Measurements from ENCODE around the gene PSD2.

Gene PSD2

GRCh38 chr5:139763280-139763929 is 32.2 kb upstream of the PSD2 start:
- no peak for DNase-seq (ENCODE audit: low read depth)

DNA sequence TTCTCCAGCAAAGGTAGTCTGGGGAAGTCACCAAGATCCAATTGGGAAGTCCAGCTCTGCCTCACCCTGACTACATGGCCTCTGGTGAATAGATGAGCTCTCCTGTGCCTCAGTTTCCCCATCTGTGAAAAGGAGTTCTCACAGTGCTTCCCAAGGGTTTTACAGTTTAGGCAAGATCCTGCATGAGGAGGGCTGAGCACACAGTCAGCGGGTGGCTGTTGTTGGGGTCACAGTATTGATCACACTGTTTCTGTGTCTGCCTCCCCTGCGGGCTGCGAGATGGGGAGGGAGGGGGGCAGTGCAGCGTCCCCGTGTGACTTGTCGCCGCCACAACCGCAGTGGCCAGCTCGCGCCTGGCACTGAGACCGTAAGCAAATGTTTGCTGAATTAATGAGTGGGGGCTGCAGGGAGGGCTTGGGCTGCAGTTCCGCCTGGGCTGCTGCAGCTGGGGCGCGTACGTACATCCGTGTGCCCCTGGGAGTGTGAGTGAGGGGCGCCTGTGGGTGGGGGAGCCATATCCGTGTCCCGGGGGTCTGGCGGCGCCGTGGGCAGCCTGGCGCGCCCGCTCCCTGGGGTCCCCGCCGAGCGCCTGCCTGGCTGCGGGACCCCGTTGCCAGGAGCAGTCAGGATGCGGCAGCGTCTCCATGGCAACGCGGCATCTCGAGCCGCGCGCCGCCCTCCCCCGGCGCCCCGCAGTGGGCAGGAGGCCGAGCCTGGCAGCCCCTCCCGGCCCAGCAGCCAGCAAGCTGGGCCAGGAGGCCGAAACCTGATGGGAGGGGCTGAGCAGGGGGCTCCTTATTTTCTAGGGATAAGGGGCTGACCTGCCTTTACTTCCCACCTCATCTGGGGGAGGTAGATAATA is 31.4 kb upstream of the PSD2 start:
- DNase-seq (ENCODE audit: low read depth): no peak

- DNase-seq (ENCODE audit: low read depth): no peak
These were observed 30.7 kb upstream of the PSD2 start for GRCh38 chr5:139764886-139765408.

- DNase-seq (ENCODE audit: low read depth): peak; percentile 75
These were observed 30.0 kb upstream of the PSD2 start for GRCh38 chr5:139765409-139766217.

- DNase-seq (ENCODE audit: low read depth): no peak
These were observed 27.6 kb upstream of the PSD2 start for GRCh38 chr5:139767960-139768359.

- no peak for DNase-seq (ENCODE audit: low read depth)
These were observed 26.7 kb upstream of the PSD2 start for GRCh38 chr5:139768807-139769465.

DNA sequence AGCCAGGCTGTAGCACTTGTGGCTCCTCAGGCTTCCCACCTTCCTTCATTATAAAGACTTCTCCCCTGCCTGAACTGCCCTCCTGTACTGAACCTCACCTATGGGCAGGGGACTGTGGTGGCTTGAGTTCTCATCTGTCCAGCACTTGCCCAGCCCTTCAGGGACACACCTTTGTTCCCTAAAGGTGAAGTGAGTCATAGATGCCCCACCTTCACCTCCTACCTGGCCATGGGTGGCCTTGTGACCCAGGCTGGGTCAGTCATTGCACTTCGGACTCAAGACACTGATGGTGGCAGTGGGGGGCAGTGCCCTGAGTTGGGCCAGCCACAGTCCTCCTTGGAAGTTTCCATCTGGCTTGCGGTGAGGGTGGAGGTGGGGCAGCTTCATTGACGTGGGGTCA is 26.1 kb upstream of the PSD2 start:
- DNase-seq (ENCODE audit: low read depth): no peak

- DNase-seq (ENCODE audit: low read depth): no peak
These were observed 24.9 kb upstream of the PSD2 start for GRCh38 chr5:139770722-139771121.

- no peak for DNase-seq (ENCODE audit: low read depth)
These were observed 23.4 kb upstream of the PSD2 start for GRCh38 chr5:139772089-139772791.

- DNase-seq (ENCODE audit: low read depth): no peak
These were observed 22.5 kb upstream of the PSD2 start for GRCh38 chr5:139772927-139773690.

DNA sequence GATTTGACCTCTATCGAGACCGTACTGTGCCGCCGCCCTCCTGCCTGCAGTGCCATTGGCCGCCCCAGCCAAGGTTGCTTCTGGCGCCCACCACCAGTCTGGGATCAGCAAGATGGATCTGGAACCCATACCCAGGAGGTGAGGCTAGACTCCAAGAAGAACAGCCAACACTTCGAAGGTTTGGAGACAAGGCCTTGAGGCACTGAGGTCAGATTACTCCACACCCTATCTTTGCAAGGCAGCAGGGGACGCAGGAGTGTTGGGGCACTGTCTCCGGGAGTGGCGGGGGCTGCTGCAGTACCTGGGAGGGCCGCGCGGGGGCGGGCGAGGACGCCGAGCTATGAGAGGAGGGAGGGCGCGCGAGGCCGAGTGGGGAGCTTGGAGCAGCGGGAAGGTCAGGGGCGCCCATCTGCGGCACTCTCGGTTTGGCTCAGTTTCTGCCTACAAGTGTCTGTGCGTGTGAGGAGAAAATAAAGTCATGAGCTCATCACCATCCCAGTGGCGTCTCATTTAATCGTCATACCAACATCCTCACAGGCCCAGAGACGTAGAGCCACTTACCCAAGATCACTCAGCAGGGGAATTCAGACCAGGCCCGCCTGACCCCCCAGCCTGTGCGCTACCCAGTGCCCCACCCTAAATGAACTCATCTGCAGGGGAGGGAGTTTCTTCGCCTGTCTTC is 20.5 kb upstream of the PSD2 start:
- peak; percentile 79 for DNase-seq (ENCODE audit: low read depth)

DNA sequence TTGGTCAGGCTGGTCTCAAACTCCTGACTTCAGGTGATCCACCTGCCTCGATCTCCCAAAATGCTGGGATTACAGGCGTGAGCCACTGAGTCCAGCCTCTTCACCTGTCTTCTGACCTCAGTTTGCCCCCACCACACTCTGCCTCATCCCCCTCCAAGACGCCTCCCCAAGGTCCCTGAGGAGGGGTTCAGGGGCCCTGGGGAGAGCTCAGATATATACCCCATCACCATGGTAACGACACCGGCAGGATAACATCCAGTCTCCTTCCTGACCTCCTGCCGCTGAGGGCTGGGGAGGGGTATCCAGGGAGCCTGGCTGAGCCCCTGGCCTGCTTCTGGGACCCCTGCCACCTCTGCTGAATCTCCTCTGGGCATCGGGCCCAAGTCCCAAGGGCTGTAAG is 19.7 kb upstream of the PSD2 start:
- DNase-seq (ENCODE audit: low read depth): no peak

GRCh38 chr5:139776861-139777260 is 18.7 kb upstream of the PSD2 start:
- no peak for DNase-seq (ENCODE audit: low read depth)

GRCh38 chr5:139783436-139783965 is 12.1 kb upstream of the PSD2 start:
- DNase-seq (ENCODE audit: low read depth): no peak

DNA sequence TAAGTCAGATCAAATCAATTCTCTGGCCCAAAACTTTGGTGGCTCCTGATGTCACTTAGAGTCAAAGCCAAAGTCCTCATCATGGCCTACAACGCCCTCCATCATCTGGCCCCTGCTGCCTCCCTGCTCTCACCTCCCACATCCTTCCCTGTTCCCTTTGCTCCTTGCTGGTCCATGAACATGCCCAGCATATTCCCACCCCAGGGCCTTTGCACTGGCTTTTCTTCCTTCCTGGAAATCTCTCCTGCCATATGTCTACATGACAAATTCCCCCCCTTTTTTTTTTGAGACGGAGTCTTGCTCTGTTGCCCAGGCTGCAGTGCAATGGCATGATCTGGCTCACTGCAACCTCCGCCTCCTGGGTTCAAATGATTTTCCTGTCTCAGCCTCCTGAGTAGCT is 11.1 kb upstream of the PSD2 start:
- DNase-seq (ENCODE audit: low read depth): no peak

- DNase-seq (ENCODE audit: low read depth): no peak
These were observed 8.4 kb upstream of the PSD2 start for GRCh38 chr5:139787257-139787567.

GRCh38 chr5:139787568-139788293 is 7.9 kb upstream of the PSD2 start:
- DNase-seq (ENCODE audit: low read depth): peak; percentile 83

- DNase-seq (ENCODE audit: low read depth): no peak
These were observed 7.2 kb upstream of the PSD2 start for GRCh38 chr5:139788294-139788910.
